ENCODE data around the gene CEP89.

The CEP89 gene

GRCh38 chr19:32831611-32832010 is 140.1 kb downstream of the CEP89 start:
- no peak for DNase-seq

- DNase-seq: no peak
Observed at GRCh38 chr19:32830231-32831014, 141.3 kb downstream of the CEP89 start.

GRCh38 chr19:32829345-32829896 is 142.3 kb downstream of the CEP89 start:
- DNase-seq: no peak

- no peak for DNase-seq
Observed at GRCh38 chr19:32828643-32829344, 143.0 kb downstream of the CEP89 start.

- DNase-seq: no peak
Observed at GRCh38 chr19:32828139-32828538, 143.6 kb downstream of the CEP89 start.
